OCI-LY3 (cell line): Measurements from ENCODE around the gene NRXN2.

ENCODE experiments used
- H2AFZ ChIP-seq: fragments of 200-600, 300-600 bp; shearing (Covaris generic); 2 replicates; pipeline ENCODE4 v1.6.0; 2014; ENCODE audit warnings: antibody characterized with exemption, low read depth, low read length
- H3K27ac ChIP-seq: fragments of 200-600, 300-600 bp; sonication (generic); 2 replicates; pipeline ENCODE4 v1.5.1; 2014; ENCODE audit warnings: mild to moderate bottlenecking, low read length, moderate library complexity, mixed read lengths
- H3K27me3 ChIP-seq: fragments of 200-600, 300-600 bp; sonication (generic); 2 replicates; pipeline ENCODE4 v1.6.1; 2014; ENCODE audit warnings: low read depth, low read length, mixed read lengths
- H3K36me3 ChIP-seq: fragments of 200-600, 300-600 bp; sonication (generic); replicated peaks from 2 replicates; pipeline ENCODE3; 2014; ENCODE audit warnings: low read depth, low read length, mixed read lengths
- H3K4me1 ChIP-seq: fragments of 300-600, 200-600 bp; sonication (generic); 2 replicates; pipeline ENCODE4 v1.6.1; 2014; ENCODE audit warnings: low read length, mixed read lengths
- H3K4me2 ChIP-seq: fragments of 200-600, 300-600 bp; sonication (generic); 2 replicates; pipeline ENCODE4 v1.6.1; 2014; ENCODE audit warnings: low read length, mixed read lengths
- H3K4me3 ChIP-seq: fragments of 300-600, 200-600 bp; sonication (generic); 2 replicates; pipeline ENCODE4 v1.5.1; 2014; ENCODE audit warnings: antibody characterized with exemption, mild to moderate bottlenecking, low read length, moderate library complexity
- H3K79me2 ChIP-seq: fragments of 300-600, 200-600 bp; shearing (Covaris generic); 2 replicates; pipeline ENCODE4 v1.6.1; 2014; ENCODE audit warnings: mild to moderate bottlenecking, low read length, mixed read lengths
- H3K9ac ChIP-seq: fragments of 300-600, 200-600 bp; shearing (Covaris generic); 2 replicates; pipeline ENCODE4 v1.6.0; 2014; ENCODE audit warnings: mild to moderate bottlenecking, low read length, moderate library complexity
- H3K9me3 ChIP-seq: fragments of 200-600, 300-600 bp; shearing (Covaris generic); 2 replicates; pipeline ENCODE4 v1.6.1; 2014; ENCODE audit warnings: low read length, mixed read lengths; ENCODE audit not compliant: insufficient read depth
- H4K20me1 ChIP-seq: fragments of 200-600, 300-600 bp; sonication (generic); 2 replicates; pipeline ENCODE4 v1.6.1; 2016; ENCODE audit warnings: low read length, mixed read lengths; ENCODE audit not compliant: insufficient read depth
- CTCF ChIP-seq: fragments of 200-600, 300-600 bp; sonication (generic); IDR thresholded peaks from 2 replicates; pipeline ENCODE4 v1.5.1; 2014; ENCODE audit warnings: antibody characterized with exemption, low read length, low read depth
- EZH2phosphoT487 ChIP-seq: fragments of 200-600 bp; shearing (Covaris generic); IDR thresholded peaks from 2 replicates; pipeline ENCODE4 v1.6.1; 2018; ENCODE audit warnings: antibody characterized with exemption, mixed run types, low read depth

NRXN2 gene

GRCh38 chr11:64608046-64608445, 115.0 kb downstream of the NRXN2 start:
- H3K9me3 ChIP-seq, result no peaks in the 10 kb centered on the region
- H3K4me2 ChIP-seq, result no peak overlapping the region
- no peak overlapping the region for H2AFZ ChIP-seq
- no peak overlapping the region for H3K4me3 ChIP-seq
- H3K4me1 ChIP-seq, result no peaks in the 10 kb centered on the region
- H3K27me3 ChIP-seq, result peaks cover 27% of the 10 kb centered on the region
- no peak overlapping the region for H3K9ac ChIP-seq
- no peak for TF ChIP-seq CTCF
- TF ChIP-seq EZH2phosphoT487, result no peak
- no peaks in the 10 kb centered on the region for H3K79me2 ChIP-seq
- no peak overlapping the region for H3K27ac ChIP-seq
- no peaks in the 10 kb centered on the region for H4K20me1 ChIP-seq
- H3K36me3 ChIP-seq, result no peaks in the 10 kb centered on the region

GRCh38 chr11:64607381-64607985, 115.5 kb downstream of the NRXN2 start:
- Histone ChIP-seq H3K4me3 (no peak overlapping the region), H3K27me3 (peaks cover 27% of the 10 kb centered on the region), H4K20me1 (no peaks in the 10 kb centered on the region), H3K4me2 (no peak overlapping the region), H3K36me3 (no peaks in the 10 kb centered on the region), H3K9ac (no peak overlapping the region), H3K27ac (no peak overlapping the region), H3K9me3 (no peaks in the 10 kb centered on the region), H2AFZ (no peak overlapping the region), H3K79me2 (no peaks in the 10 kb centered on the region), H3K4me1 (no peaks in the 10 kb centered on the region)
- TF ChIP-seq CTCF (no peak), EZH2phosphoT487 (no peak)

GRCh38 chr11:64606796-64607380, 116.1 kb downstream of the NRXN2 start:
- Histone ChIP-seq H3K9ac (no peak overlapping the region), H3K4me1 (no peaks in the 10 kb centered on the region)
- TF ChIP-seq CTCF, result no peak
- no peak for TF ChIP-seq EZH2phosphoT487

GRCh38 chr11:64605656-64606585, 117.1 kb downstream of the NRXN2 start:
- Histone ChIP-seq H3K9me3 (no peaks in the 10 kb centered on the region), H3K4me3 (no peak overlapping the region), H3K27me3 (peaks cover 27% of the 10 kb centered on the region), H3K4me2 (no peak overlapping the region), H3K27ac (no peak overlapping the region), H3K4me1 (no peaks in the 10 kb centered on the region), H3K36me3 (no peaks in the 10 kb centered on the region), H4K20me1 (no peaks in the 10 kb centered on the region), H2AFZ (no peak overlapping the region), H3K9ac (no peak overlapping the region), H3K79me2 (no peaks in the 10 kb centered on the region)
- TF ChIP-seq EZH2phosphoT487, result no peak

More at GRCh38 chr11:64606796-64607380, 116.1 kb downstream of the NRXN2 start:
- no peak overlapping the region for H2AFZ ChIP-seq
- no peaks in the 10 kb centered on the region for H3K36me3 ChIP-seq
- no peak overlapping the region for H3K27ac ChIP-seq
- H3K27me3 ChIP-seq, result peaks cover 27% of the 10 kb centered on the region
- H3K4me3 ChIP-seq, result no peak overlapping the region
- H3K79me2 ChIP-seq, result no peaks in the 10 kb centered on the region
- no peaks in the 10 kb centered on the region for H3K9me3 ChIP-seq
- H3K4me2 ChIP-seq, result no peak overlapping the region
- H4K20me1 ChIP-seq, result no peaks in the 10 kb centered on the region
